GM12891 (cell line): ENCODE results near the gene AGMO.
"Not testable (repeated sequence)": the region's sequence is repeated elsewhere in the genome, so short reads cannot be mapped to it uniquely, and the experiment has no call there.

Experiments used
- DNase-seq: peaks from one replicate; pipeline ENCODE4 v3.0.0; 2011; ENCODE audit warnings: low spot score; ENCODE audit not compliant: insufficient read length
- FAIRE-seq: peaks from 2 replicates; lab custom pipeline; 2011; peaks lifted over from hg19 to GRCh38; lab: Jason Lieb, UNC
- PAX5 ChIP-seq: IDR thresholded peaks from 2 replicates; pipeline ENCODE4 v1.6.1; 2011; ENCODE audit warnings: low read length, moderate library complexity, mild to moderate bottlenecking; ENCODE audit not compliant: insufficient read depth, severe bottlenecking
- POLR2A ChIP-seq: IDR thresholded peaks from 2 replicates; pipeline ENCODE4 v1.6.1; 2011; ENCODE audit warnings: low read depth, low read length, control low read depth
- POLR2AphosphoS5 ChIP-seq: IDR thresholded peaks from 2 replicates; pipeline ENCODE4 v1.6.1; 2011; ENCODE audit warnings: low read depth, low read length, control low read depth
- POU2F2 ChIP-seq: IDR thresholded peaks from 2 replicates; pipeline ENCODE4 v1.6.1; 2011; ENCODE audit warnings: low read depth, mild to moderate bottlenecking, control low read depth, low read length, moderate library complexity
- SPI1 ChIP-seq: IDR thresholded peaks from 2 replicates; pipeline ENCODE4 v1.6.1; 2011; ENCODE audit warnings: low read depth, low read length, control low read depth
- TAF1 ChIP-seq: IDR thresholded peaks from 2 replicates; pipeline ENCODE4 v1.6.1; 2011; ENCODE audit warnings: low read depth, low read length, control low read depth

AGMO gene

GRCh38 chr7:15554081-15554480, 7.7 kb downstream of the AGMO start:
- TF ChIP-seq POU2F2 (no peak), TAF1 (no peak), PAX5 (no peak), SPI1 (no peak), POLR2AphosphoS5 (no peak), POLR2A (no peak)
- no peak for FAIRE-seq
- DNase-seq: no peak

- DNase-seq, FAIRE-seq: not testable (repeated sequence)
These were observed 14.5 kb downstream of the AGMO start for GRCh38 chr7:15547320-15547719.

- TF ChIP-seq POLR2AphosphoS5: no peak
- no peak for TF ChIP-seq POLR2A
- TF ChIP-seq TAF1: no peak
- no peak for TF ChIP-seq POU2F2
- TF ChIP-seq SPI1: no peak
- TF ChIP-seq PAX5: no peak
- FAIRE-seq: no peak
- DNase-seq: no peak
These were observed 15.5 kb downstream of the AGMO start for GRCh38 chr7:15546272-15546792.

GRCh38 chr7:15544050-15544449, 17.8 kb downstream of the AGMO start:
- DNase-seq (no peak), FAIRE-seq (no peak)
- TF ChIP-seq TAF1 (no peak), POLR2A (no peak), SPI1 (no peak), PAX5 (no peak), POLR2AphosphoS5 (no peak), POU2F2 (no peak)

- no peak for FAIRE-seq
- DNase-seq: no peak
- TF ChIP-seq POLR2AphosphoS5 (no peak), POLR2A (no peak), POU2F2 (no peak), TAF1 (no peak), SPI1 (no peak), PAX5 (no peak)
These were observed 18.6 kb downstream of the AGMO start for GRCh38 chr7:15543256-15543655.

GRCh38 chr7:15527648-15528047, 34.2 kb downstream of the AGMO start:
- DNase-seq: no peak
- TF ChIP-seq POLR2A: no peak
- FAIRE-seq: no peak

- no peak for TF ChIP-seq POLR2A
- DNase-seq: no peak
- FAIRE-seq: no peak
These were observed 36.1 kb downstream of the AGMO start for GRCh38 chr7:15525652-15526263.

GRCh38 chr7:15524077-15524476, 37.7 kb downstream of the AGMO start:
- DNase-seq: no peak
- FAIRE-seq: no peak
- no peak for TF ChIP-seq TAF1
- no peak for TF ChIP-seq SPI1
- TF ChIP-seq PAX5: no peak
- TF ChIP-seq POLR2AphosphoS5: no peak

GRCh38 chr7:15517865-15518264, 44.0 kb downstream of the AGMO start:
- not testable (repeated sequence) for FAIRE-seq

GRCh38 chr7:15515252-15515651, 46.6 kb downstream of the AGMO start:
- no peak for TF ChIP-seq TAF1
- TF ChIP-seq SPI1: no peak
- no peak for TF ChIP-seq PAX5
- no peak for TF ChIP-seq POU2F2
- no peak for TF ChIP-seq POLR2AphosphoS5
- no peak for TF ChIP-seq POLR2A
- FAIRE-seq (no peak), DNase-seq (no peak)

More at GRCh38 chr7:15517865-15518264, 44.0 kb downstream of the AGMO start:
- not testable (repeated sequence) for DNase-seq

GRCh38 chr7:15508258-15508657, 53.6 kb downstream of the AGMO start:
- TF ChIP-seq POU2F2 (no peak), PAX5 (no peak)
- no peak for FAIRE-seq
- no peak for DNase-seq
